AG09319 (cell line): ENCODE measurements around the gene TWIST2.
A peak's percentile ranks its signal among the peaks of the same experiment; 100 is the strongest.

Source experiments
- DNase-seq: peaks from one replicate; pipeline ENCODE4 v3.0.0-alpha.2; 2010; ENCODE audit warnings: low read depth; ENCODE audit errors: extremely low read depth
- TF ChIP-seq, protein P1 (sequence below): IDR thresholded peaks from 2 replicates; pipeline ENCODE4 v1.5.1; 2011; ENCODE audit warnings: low read depth, mild to moderate bottlenecking, inconsistent platforms, low read length, moderate library complexity

Gene TWIST2

DNA sequence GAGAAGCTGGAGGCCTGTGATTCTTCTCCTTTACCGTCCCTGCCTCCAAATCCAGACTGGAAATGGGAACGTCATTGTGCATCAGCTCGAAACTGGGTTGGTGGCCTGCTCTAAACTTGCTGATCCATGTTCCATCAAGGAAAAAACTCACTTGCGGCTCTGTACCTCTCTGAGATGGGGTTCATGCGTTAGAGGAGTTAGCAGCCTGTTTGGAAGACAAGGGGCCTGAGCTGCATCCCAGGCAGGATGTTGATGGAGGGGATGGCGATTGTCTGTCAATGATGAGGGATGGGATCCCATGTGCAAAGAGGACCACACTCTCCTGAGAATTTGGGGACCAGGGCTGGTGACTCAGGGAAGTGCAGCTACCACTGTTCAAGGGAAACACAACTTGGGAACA, 26.0 kb downstream of the TWIST2 start:
- DNase-seq: no peak
- TF ChIP-seq, protein P1, sequence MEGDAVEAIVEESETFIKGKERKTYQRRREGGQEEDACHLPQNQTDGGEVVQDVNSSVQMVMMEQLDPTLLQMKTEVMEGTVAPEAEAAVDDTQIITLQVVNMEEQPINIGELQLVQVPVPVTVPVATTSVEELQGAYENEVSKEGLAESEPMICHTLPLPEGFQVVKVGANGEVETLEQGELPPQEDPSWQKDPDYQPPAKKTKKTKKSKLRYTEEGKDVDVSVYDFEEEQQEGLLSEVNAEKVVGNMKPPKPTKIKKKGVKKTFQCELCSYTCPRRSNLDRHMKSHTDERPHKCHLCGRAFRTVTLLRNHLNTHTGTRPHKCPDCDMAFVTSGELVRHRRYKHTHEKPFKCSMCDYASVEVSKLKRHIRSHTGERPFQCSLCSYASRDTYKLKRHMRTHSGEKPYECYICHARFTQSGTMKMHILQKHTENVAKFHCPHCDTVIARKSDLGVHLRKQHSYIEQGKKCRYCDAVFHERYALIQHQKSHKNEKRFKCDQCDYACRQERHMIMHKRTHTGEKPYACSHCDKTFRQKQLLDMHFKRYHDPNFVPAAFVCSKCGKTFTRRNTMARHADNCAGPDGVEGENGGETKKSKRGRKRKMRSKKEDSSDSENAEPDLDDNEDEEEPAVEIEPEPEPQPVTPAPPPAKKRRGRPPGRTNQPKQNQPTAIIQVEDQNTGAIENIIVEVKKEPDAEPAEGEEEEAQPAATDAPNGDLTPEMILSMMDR: no peak

DNA sequence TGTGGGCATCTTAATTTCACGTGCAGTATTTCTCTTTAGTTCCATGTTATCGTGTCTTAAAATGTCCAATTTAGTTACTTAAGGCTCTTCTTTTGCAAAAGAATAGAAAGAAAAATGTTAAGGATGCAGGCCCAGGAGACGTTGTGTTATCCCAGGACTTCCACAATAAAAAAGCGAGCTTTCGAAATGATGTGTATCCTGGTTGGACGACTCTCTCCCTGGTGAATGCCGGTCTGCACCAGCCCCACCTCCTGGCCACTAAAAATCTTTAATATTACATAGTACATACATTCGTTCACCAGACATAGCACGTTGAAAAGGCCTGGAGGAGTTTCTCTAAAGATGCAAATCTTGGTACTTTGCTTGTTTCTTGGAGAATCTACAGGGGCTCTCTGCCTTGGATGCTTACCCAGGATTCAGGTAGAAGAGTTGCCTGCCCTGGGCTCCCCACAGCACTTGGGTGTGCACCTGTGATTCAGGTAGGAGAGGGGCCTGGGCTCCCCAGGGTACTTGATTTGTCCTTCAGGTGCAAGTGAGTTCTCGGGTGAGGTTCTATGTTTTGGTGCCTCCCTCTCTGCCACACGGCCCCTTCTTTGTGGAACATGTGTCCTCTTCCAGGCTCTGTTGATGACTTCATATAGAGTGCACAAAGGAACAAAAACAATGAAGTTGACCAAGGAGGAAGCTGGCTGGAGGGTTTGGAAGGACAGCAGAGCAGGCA, 26.6 kb downstream of the TWIST2 start:
- TF ChIP-seq, protein P1: no peak; the same call in 1 of the 2 replicates
- DNase-seq: no peak

DNA sequence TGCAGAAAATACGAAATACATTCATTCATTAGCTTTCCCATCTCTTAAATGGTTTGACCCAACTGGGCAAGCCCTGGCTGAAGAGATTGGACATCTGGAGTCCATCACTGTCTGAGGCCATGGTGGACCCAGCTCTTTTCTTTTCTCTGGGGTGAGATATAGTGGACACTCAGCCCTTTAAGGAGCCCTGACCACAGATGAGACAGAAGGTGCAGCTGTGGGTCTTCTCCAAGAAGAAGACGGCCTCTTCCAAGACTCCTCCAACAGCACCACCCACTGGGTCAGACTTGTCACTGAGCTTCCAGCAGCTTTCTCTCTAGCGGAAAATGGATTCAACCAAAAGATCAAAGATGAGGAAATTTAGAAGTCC, 27.2 kb downstream of the TWIST2 start:
- TF ChIP-seq, protein P1: peak; percentile 47
- no peak for DNase-seq

DNA sequence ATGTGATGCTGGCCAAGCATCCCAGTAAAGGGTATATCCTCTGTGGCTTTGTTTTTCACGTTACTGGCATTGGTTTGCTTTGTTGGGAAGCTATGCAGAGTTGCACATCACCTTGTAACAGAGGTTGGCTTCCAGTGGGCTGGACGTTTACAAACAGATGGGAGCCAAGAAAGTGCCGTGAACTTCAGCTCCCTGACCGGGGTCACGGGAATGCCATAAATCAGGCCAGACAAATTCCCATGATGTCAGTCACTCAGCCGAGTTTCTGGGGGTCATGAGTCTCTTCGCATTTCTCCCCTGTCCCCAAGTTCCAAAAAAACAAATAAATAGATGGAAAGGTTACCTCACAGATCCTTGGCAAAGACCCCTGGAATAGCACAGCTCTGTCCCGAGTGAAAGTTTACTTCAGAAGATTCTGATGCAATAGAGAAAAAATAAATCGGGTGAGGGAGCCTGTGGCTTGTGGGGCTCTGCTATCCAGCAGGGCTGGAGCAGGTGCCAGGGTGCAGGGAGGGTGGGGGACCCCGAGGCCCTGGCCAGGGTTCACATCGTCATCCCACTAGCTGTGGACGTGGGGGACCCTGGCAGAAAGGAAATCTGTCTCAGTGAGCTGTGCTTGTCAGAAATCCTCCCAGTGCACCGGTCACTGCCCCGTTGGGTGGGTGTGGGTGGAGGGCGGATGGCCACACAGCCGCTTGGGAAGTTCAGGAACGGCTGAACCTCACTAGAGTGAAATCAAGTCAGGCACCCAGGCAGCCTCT, 27.8 kb downstream of the TWIST2 start:
- DNase-seq: no peak
- TF ChIP-seq, protein P1: no peak

DNA sequence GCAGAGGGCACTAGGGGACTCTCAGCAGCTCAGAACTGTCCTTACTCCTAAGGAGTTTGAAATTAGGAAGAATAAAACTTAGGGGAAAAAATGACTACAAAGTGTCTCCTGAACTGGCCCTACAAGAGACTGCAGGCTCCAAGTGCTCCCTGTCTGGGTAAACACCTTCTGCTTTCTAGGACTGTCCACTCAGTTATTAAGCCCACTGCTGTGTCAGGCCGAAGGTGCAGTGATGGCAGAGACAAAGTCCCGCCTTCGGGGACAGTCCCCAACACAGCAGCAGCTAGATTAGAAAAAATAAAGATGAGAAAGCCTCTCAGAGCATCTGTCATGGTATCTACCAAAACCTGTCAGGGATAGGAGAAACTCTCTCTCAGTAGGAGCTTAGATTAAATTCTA, 28.3 kb downstream of the TWIST2 start:
- DNase-seq: no peak
- TF ChIP-seq, protein P1: no peak

DNA sequence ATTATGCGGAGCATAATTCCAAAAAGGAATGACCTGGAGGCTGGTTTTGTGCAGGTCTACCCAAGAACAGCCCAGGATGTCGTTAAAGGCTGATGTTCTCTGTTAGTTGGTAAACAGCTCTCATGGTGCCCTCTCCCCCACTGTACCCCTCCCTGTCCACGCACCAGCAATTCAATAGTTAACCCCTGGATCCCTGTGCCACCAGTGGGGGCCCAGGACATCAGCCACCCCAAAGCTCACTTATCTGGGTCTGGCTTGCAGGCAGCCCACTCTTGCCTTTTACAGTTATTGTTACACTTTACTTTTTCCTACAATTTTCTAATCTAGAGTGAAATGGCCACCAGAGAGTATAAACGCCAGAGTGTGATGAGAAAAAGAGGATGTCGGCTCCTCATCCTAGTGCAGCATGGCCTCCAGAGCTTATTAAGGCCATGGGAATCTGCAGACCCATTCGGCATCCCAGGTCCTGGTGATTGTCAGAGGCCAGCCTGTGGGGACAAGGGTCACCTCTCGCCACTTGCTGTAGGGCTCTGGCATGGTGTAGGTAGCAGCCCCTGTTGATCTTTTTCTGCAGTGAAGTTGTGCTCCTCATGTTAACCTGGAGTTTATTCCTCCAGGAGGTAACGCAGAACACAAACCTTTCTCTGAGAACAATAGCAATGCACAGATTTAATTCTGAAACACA, 30.3 kb downstream of the TWIST2 start:
- DNase-seq: no peak
- TF ChIP-seq, protein P1: no peak

DNA sequence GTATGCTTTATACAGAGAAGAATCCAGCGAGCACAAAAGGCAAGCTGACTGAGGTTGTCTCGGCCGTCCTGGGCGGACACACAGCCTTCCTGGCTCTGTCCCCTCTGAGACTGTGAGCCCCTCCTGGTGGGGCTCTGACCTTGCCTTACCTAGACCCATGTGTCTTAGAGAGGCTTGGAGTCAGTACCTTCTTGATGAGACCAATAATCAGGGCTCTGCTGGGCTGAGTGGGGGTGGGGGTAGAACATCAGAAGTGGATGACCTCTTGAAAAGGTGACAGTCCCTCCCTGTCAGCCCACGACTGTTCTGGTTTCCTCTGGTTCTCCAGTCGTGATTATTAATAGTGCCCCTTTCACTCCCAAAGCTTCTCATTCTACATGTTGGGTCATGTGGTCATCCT, 31.2 kb downstream of the TWIST2 start:
- no peak for DNase-seq
- TF ChIP-seq, protein P1: no peak
